Cardiac muscle cell (in vitro differentiated cells and primary cell): ENCODE results near the gene TMEM238. TPM values are rescaled to one million over a fixed set of nuclear protein-coding genes. Genes with fewer than 3 reads are reported as not detected.

Experiments used
- DNase-seq, 2 donors: peaks; one replicate each; pipeline versions ENCODE4 v3.0.0 to v3.0.0-alpha.2; 2010 to 2017; ENCODE audit warnings: low read depth in 1 of 2, low spot score in 1 of 2
- H3K27ac ChIP-seq: fragments of 200-600 bp; sonication (generic); 2 replicates; pipeline ENCODE4 v1.5.1; 2016
- H3K27me3 ChIP-seq: fragments of 200-600 bp; sonication (generic); 2 replicates; pipeline ENCODE4 v1.6.0; 2016; ENCODE audit warnings: control low read depth
- H3K36me3 ChIP-seq: fragments of 200-600 bp; sonication (generic); 2 replicates; pipeline ENCODE4 v1.5.1; 2016; ENCODE audit warnings: control low read depth
- H3K4me1 ChIP-seq: fragments of 200-600 bp; sonication (generic); 2 replicates; pipeline ENCODE4 v1.8.1; 2017; ENCODE audit warnings: low read depth, mild to moderate bottlenecking, mixed run types
- H3K4me3 ChIP-seq: fragments of 200-600 bp; sonication (generic); 2 replicates; pipeline ENCODE4 v1.5.1; 2016; ENCODE audit warnings: mild to moderate bottlenecking
- H3K9me3 ChIP-seq: fragments of 200-600 bp; sonication (generic); 2 replicates; pipeline ENCODE4 v1.5.1; 2017; ENCODE audit warnings: low read depth, mild to moderate bottlenecking, control low read depth
- CTCF ChIP-seq: IDR thresholded peaks from 2 replicates; pipeline ENCODE4 v1.5.1; 2012; ENCODE audit warnings: low read depth, mild to moderate bottlenecking, low read length
- polyA plus RNA-seq: library from polyadenylated mRNA; unstranded; fragments of >200 nt; fragmentation: Nextera tagmentation; extraction: Ambion mirVana; gene quantifications from 2 replicates; pipeline ENCODE4 v1.2.1, GENCODE V29; 2016
- total RNA-seq: library from RNA; depleted of rRNA; stranded (reverse); fragments of >200 nt; gene quantifications from 2 replicates; pipeline ENCODE4 v1.2.3, GENCODE V29; 2016

The TMEM238 gene
- total and polyA plus RNA-seq, 2 experiments from 2014 or later, result 0.27 to 1.7 TPM

- peaks cover 12% of the 10 kb centered on the region for H3K4me1 ChIP-seq
These were observed 39.6 kb downstream of the TMEM238 start for GRCh38 chr19:55344444-55344843.

GRCh38 chr19:55341595-55342531 lies 42.2 kb downstream of the TMEM238 start:
- Histone ChIP-seq H3K36me3 (peaks cover 24% of the 10 kb centered on the region), H3K27ac (no peak overlapping the region), H3K9me3 (no peaks in the 10 kb centered on the region), H3K4me1 (no peaks in the 10 kb centered on the region), H3K4me3 (peak overlapping the region; percentile 89), H3K27me3 (no peaks in the 10 kb centered on the region)
- TF ChIP-seq CTCF, result no peak
- no peak for DNase-seq

More at GRCh38 chr19:55344444-55344843, 39.6 kb downstream of the TMEM238 start:
- DNase-seq, result no peak
- TF ChIP-seq CTCF, result no peak
- Histone ChIP-seq H3K27me3 (no peaks in the 10 kb centered on the region), H3K4me3 (no peak overlapping the region), H3K27ac (no peak overlapping the region), H3K9me3 (no peaks in the 10 kb centered on the region), H3K36me3 (peaks cover 24% of the 10 kb centered on the region)

- H3K4me1 ChIP-seq, result no peaks in the 10 kb centered on the region
- peaks cover 23% of the 10 kb centered on the region for H3K36me3 ChIP-seq
- peak overlapping the region; percentile 89 for H3K4me3 ChIP-seq
- peak overlapping the region; percentile 93 for H3K27ac ChIP-seq
- H3K9me3 ChIP-seq, result no peaks in the 10 kb centered on the region
- peak; percentile 73 to 78 for DNase-seq
- no peaks in the 10 kb centered on the region for H3K27me3 ChIP-seq
- TF ChIP-seq CTCF, result no peak
These were observed 42.9 kb downstream of the TMEM238 start for GRCh38 chr19:55341171-55341588.

- DNase-seq, result peak in 1 of 2 donors; percentile 39
- no peaks in the 10 kb centered on the region for H3K4me1 ChIP-seq
- no peaks in the 10 kb centered on the region for H3K27me3 ChIP-seq
- peak; percentile 23 for TF ChIP-seq CTCF
- peak overlapping the region; percentile 93 for H3K27ac ChIP-seq
- no peaks in the 10 kb centered on the region for H3K9me3 ChIP-seq
- peak overlapping the region; percentile 89 for H3K4me3 ChIP-seq
- peaks cover 21% of the 10 kb centered on the region for H3K36me3 ChIP-seq
These were observed 43.3 kb downstream of the TMEM238 start for GRCh38 chr19:55340784-55341147.

GRCh38 chr19:55339889-55340783 lies 44.0 kb downstream of the TMEM238 start:
- Histone ChIP-seq H3K9me3 (no peaks in the 10 kb centered on the region), H3K36me3 (peaks cover 21% of the 10 kb centered on the region), H3K4me1 (no peaks in the 10 kb centered on the region), H3K27me3 (no peaks in the 10 kb centered on the region), H3K27ac (peak overlapping the region; percentile 93), H3K4me3 (peak overlapping the region; percentile 89)
- TF ChIP-seq CTCF, result no peak
- peak in 1 of 2 donors; percentile 12 for DNase-seq
